H1 (cell line): Measurements from ENCODE around the gene PDE9A.

ENCODE experiments used
- ASH2L ChIP-seq: fragments of 200-600, 300-600 bp; sonication (generic); IDR thresholded peaks from one replicate; pipeline ENCODE4 v1.7.1; 2017; ENCODE audit warnings: low read length
- BRCA1 ChIP-seq: IDR thresholded peaks from 2 replicates; pipeline ENCODE4 v1.6.1; 2012; ENCODE audit warnings: low read depth, low read length, improper control_type of control experiment
- CEBPB ChIP-seq: IDR thresholded peaks from 2 replicates; pipeline ENCODE4 v1.6.1; 2012; ENCODE audit warnings: low read depth, low read length
- CHD1 ChIP-seq: IDR thresholded peaks from 2 replicates; pipeline ENCODE4 v1.6.1; 2012; ENCODE audit warnings: low read depth, low read length, improper control_type of control experiment
- EGR1 ChIP-seq: IDR thresholded peaks from 2 replicates; pipeline ENCODE4 v1.6.1; 2011; ENCODE audit warnings: low read depth, low read length, borderline replicate concordance
- EZH2 ChIP-seq: fragments of 200-600 bp; sonication (generic); IDR thresholded peaks from 2 replicates; pipeline ENCODE4 v1.7.1; 2012; ENCODE audit warnings: low read depth, mild to moderate bottlenecking, moderate library complexity, low read length, inconsistent platforms; ENCODE audit not compliant: severe bottlenecking
- GABPA ChIP-seq: IDR thresholded peaks from 2 replicates; pipeline ENCODE4 v1.6.1; 2011; ENCODE audit warnings: mild to moderate bottlenecking, low read length, moderate library complexity, borderline replicate concordance; ENCODE audit not compliant: insufficient read depth
- HDAC2 ChIP-seq, 2 experiments: fragments of 300-600 bp in 1 of 2; sonication (generic) in 1 of 2; IDR thresholded peaks; 2 replicates each; pipeline ENCODE4 v1.6.1; 2011 to 2012; ENCODE audit warnings: low read depth in 2 of 2, low read length in 2 of 2, mild to moderate bottlenecking in 2 of 2, moderate library complexity in 2 of 2, borderline replicate concordance in 1 of 2, inconsistent platforms in 1 of 2
- JUND ChIP-seq: IDR thresholded peaks from 2 replicates; pipeline ENCODE4 v1.6.1; 2011; ENCODE audit warnings: mild to moderate bottlenecking, improper control_type of control experiment, low read length
- POLR2A ChIP-seq, 2 experiments: IDR thresholded peaks; 1 replicate in 1 of 2; 2 replicates in 1 of 2; pipeline ENCODE4 v1.6.1; 2011; ENCODE audit warnings: low read depth in 2 of 2, low read length in 2 of 2, mild to moderate bottlenecking in 2 of 2; ENCODE audit errors: control extremely low read depth in 1 of 2
- RFX5 ChIP-seq: IDR thresholded peaks from 2 replicates; pipeline ENCODE4 v1.6.1; 2011; ENCODE audit warnings: low read depth, low read length, improper control_type of control experiment, borderline replicate concordance
- TAF1 ChIP-seq: IDR thresholded peaks from 2 replicates; pipeline ENCODE4 v1.6.1; 2011; ENCODE audit warnings: mild to moderate bottlenecking, low read depth, low read length
- TF ChIP-seq, protein P1 (sequence below), 3 experiments: IDR thresholded peaks; 1 replicate in 2 of 3; 2 replicates in 1 of 3; pipeline versions ENCODE4 v1.5.1 to v1.6.1; 2011; ENCODE audit warnings: low read length in 3 of 3, mild to moderate bottlenecking in 3 of 3, inconsistent platforms in 2 of 3, low read depth in 1 of 3, moderate library complexity in 1 of 3; ENCODE audit not compliant: insufficient read depth in 1 of 3; ENCODE audit errors: control extremely low read depth in 1 of 3

DNA sequence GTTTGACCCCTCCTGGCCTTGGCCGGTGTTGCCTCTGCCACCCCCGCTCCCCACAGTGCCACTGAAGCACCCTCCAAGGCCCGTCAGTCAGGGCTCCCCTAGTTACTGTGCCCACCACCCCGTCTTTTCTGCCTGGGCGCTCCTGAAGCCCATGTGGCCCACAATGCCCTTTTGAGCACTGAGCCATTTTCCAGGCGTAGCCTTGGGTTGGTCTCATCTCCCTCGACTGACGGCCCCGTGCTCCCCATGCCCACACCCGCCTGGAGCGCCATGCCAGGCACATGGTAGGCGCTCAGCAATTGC is 118.0 kb downstream of the PDE9A start:
- TF ChIP-seq TAF1 (no peak), POLR2A (IDR thresholded peaks at IDR 0.05; ENCODE audit: control extremely low read depth in 1 of 2, low read depth in 2 of 2, low read length in 2 of 2) (no peak), EGR1 (no peak), BRCA1 (no peak), RFX5 (no peak), ASH2L (no peak), GABPA (no peak), EZH2 (no peak), CEBPB (no peak), CHD1 (no peak), JUND (no peak), HDAC2 (IDR thresholded peaks at IDR 0.05; ENCODE audit: borderline replicate concordance in 1 of 2, low read depth in 2 of 2, low read length in 2 of 2) (no peak)
- TF ChIP-seq, protein P1, sequence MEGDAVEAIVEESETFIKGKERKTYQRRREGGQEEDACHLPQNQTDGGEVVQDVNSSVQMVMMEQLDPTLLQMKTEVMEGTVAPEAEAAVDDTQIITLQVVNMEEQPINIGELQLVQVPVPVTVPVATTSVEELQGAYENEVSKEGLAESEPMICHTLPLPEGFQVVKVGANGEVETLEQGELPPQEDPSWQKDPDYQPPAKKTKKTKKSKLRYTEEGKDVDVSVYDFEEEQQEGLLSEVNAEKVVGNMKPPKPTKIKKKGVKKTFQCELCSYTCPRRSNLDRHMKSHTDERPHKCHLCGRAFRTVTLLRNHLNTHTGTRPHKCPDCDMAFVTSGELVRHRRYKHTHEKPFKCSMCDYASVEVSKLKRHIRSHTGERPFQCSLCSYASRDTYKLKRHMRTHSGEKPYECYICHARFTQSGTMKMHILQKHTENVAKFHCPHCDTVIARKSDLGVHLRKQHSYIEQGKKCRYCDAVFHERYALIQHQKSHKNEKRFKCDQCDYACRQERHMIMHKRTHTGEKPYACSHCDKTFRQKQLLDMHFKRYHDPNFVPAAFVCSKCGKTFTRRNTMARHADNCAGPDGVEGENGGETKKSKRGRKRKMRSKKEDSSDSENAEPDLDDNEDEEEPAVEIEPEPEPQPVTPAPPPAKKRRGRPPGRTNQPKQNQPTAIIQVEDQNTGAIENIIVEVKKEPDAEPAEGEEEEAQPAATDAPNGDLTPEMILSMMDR (IDR thresholded peaks at IDR 0.05; ENCODE audit: control extremely low read depth in 1 of 3, insufficient read depth in 1 of 3, low read depth in 1 of 3, low read length in 3 of 3): no peak
